GM18870 (cell line): ENCODE data around the gene MTF1.

ENCODE experiments used
- ATAC-seq: cut with Tn5 transposase; IDR thresholded peaks from one replicate; pipeline ENCODE4 v1.9.1; 2021; ENCODE audit warnings: moderate library complexity; ENCODE audit not compliant: unreplicated experiment

The MTF1 gene

GRCh38 chr1:37868466-37868865 lies 9.1 kb upstream of the MTF1 start:
- no peak for ATAC-seq

DNA sequence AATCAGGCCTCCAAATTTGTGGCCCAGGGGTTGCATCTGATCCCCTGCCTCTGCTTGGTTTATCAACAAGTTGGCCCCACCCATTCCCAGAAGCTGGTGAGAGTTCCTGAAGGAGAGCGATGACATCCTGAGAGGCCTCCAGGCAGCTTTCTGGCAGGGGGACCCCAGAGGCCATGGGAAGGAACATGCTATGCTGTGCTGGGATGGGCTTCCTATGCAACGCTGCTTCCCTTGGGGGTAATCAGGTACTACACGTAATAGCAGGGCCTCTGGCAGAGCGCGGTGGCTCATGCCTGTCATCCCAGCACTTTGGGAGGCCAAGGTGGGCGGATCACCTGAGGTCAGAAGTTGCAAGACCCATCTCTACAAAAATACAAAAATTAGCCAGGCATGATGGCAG lies 8.4 kb upstream of the MTF1 start:
- no peak for ATAC-seq

GRCh38 chr1:37866491-37866890 lies 7.1 kb upstream of the MTF1 start:
- ATAC-seq, result no peak

GRCh38 chr1:37865348-37866120 lies 6.1 kb upstream of the MTF1 start:
- no peak for ATAC-seq

- no peak for ATAC-seq
These were observed 2.9 kb upstream of the MTF1 start for GRCh38 chr1:37862330-37862729.

DNA sequence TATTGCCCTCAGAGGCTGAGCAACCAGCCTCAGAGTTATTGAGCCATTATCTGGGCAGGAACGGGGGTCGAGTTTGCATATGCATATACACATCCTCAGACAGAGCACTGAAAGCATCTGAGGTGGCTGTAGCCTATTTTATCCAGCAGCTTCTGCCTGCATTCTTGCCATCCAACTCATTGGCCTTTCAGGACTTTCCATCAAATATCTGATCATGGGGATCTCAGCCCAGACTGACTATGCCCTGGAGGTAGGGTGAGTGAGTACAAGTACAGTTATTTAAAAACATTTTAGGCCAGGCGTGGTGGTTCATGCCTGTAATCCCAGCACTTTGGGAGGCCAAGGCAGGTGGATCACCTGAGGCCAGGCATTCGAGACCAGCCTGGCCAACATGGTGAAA lies 1.8 kb upstream of the MTF1 start:
- ATAC-seq, result no peak

GRCh38 chr1:37860346-37860666 lies 914 bp upstream of the MTF1 start:
- no peak for ATAC-seq

- peak; percentile 20 for ATAC-seq
These were observed 373 bp downstream of the MTF1 start for GRCh38 chr1:37858931-37859506.

- no peak for ATAC-seq
These were observed 5.0 kb downstream of the MTF1 start for GRCh38 chr1:37854406-37854805.

GRCh38 chr1:37853157-37853556 lies 6.2 kb downstream of the MTF1 start:
- no peak for ATAC-seq

GRCh38 chr1:37851782-37852210 lies 7.6 kb downstream of the MTF1 start:
- no peak for ATAC-seq

DNA sequence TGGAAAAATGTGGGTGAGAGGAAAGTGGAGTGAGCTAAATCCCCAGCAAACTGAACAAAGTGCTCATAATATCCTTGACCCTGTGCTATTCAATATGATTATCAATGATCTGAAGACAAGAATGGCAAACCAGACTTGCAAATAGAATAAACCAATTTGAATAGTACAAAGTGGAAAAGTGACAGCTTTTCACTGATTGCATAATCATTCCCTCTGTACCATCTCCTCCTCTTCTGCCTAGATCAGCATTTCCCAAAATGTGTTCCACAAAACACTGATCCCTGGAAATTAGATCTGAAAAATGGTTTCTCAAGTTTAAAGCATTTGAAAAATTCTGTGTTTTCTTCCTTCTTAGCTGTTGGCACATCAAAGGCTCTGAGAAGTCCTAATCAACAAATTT lies 8.1 kb downstream of the MTF1 start:
- ATAC-seq, result no peak

GRCh38 chr1:37850352-37850955 lies 8.9 kb downstream of the MTF1 start:
- ATAC-seq, result no peak

DNA sequence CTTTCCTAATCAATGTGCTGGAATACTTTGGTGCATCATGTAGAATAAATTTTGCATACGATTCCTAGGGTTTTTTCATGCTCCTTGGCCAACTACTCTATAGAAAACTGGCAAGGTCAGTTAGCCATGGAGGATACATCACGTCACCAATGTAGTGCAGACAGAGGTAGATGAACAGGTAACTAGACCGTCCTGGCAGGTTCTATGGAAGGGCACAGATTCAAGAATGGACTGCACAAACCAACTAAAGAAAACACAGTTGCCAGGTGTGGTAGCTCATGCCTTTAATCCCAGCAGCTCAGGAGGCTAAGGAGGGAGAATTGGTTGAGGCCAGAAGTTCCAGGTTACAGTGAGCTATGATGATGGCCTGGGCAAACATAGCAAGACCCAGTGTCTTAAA lies 9.9 kb downstream of the MTF1 start:
- no peak for ATAC-seq

DNA sequence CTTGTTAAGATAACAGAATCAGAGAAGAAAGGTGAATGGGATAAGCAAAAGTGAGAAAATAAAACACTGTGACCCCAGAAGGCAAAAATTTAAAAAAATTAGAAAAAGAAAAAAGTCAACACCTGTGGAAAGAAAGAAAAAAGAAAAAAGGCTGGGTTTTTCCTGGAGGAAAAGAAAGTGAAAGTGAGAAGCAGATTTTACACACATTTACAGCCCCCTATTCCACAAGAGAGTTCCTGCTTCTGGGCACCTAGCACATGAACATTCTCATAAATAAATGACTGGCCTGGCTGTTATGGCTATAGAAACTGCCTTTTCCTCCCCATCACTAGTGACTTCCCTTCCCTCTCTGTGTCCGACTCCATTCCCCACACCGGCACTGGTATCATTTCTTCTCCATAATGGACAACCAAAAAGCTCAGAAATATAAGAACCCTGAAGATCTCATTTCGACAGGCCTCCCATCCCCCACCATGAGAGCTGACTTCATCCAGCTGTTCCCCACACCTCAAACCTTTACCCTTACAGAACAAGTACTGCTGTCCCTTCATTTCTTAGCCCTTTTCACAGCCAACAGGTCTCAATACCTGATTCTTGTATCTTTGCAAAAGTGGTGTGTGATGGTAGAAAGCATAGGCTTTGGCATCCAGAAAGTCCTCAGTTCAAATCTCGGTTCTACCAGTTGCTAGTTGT lies 12.6 kb downstream of the MTF1 start:
- ATAC-seq, result no peak

GRCh38 chr1:37845786-37846185 lies 13.6 kb downstream of the MTF1 start:
- no peak for ATAC-seq

GRCh38 chr1:37845049-37845646 lies 14.2 kb downstream of the MTF1 start:
- ATAC-seq, result no peak

- ATAC-seq, result no peak
These were observed 14.9 kb downstream of the MTF1 start for GRCh38 chr1:37844536-37844935.

GRCh38 chr1:37841652-37842051 lies 17.7 kb downstream of the MTF1 start:
- no peak for ATAC-seq

DNA sequence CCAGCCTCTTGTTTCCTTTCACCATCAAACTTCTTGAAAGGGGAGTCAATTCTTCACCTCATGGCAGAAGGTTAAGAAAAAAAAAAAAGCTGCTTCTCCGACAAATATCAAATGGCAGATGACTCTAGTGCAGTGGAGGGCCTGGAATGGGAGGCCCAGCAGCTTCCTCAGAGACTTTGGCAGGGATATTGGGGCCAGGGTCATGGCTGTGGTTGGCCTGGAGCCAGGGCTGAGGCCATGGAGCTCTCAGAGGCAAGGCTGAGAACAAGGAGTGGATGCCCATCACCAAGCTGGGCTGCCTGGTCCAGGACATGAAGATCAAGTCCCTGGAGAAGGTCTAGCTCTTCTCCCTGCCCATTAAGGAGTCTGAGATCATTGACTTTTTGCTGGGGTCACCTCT lies 18.7 kb downstream of the MTF1 start:
- ATAC-seq, result no peak

GRCh38 chr1:37839676-37840075 lies 19.7 kb downstream of the MTF1 start:
- ATAC-seq, result no peak

GRCh38 chr1:37836788-37837187 lies 22.6 kb downstream of the MTF1 start:
- ATAC-seq, result no peak
